Esophagus squamous epithelium (tissue), 5 donors: ENCODE measurements around the gene GPR146. TPM values are rescaled to one million over a fixed set of nuclear protein-coding genes. Genes with fewer than 3 reads are reported as not detected.

Experiments
- DNase-seq: peaks from one replicate; lab custom pipeline; 2025; lab: John Stamatoyannopoulos, UW
- H3K27ac ChIP-seq, 4 donors: fragments of 200-600 bp; sonication (generic); one replicate each; pipeline ENCODE4 v1.5.1; 2016 to 2019; ENCODE audit warnings: mild to moderate bottlenecking in 1 of 4
- H3K27me3 ChIP-seq, 4 donors: fragments of 200-600 bp; sonication (generic); 1 replicate in 3 of 4; 2 replicates in 1 of 4; pipeline versions ENCODE4 v1.5.1 to v1.6.0; 2017 to 2021; ENCODE audit warnings: antibody characterized with exemption in 1 of 4
- H3K36me3 ChIP-seq, 3 donors: fragments of 200-600 bp; sonication (generic); one replicate each; pipeline ENCODE4 v1.5.1; 2016 to 2019
- H3K4me1 ChIP-seq, 3 donors: fragments of 200-600 bp; sonication (generic); one replicate each; pipeline ENCODE4 v1.5.1; 2017 to 2019
- H3K4me3 ChIP-seq, 4 donors: fragments of 200-600 bp; sonication (generic); 1 replicate in 3 of 4; 2 replicates in 1 of 4; pipeline ENCODE4 v1.5.1; 2016 to 2019; ENCODE audit warnings: mild to moderate bottlenecking in 2 of 4, moderate library complexity in 1 of 4
- H3K9me3 ChIP-seq, 3 donors: fragments of 200-600 bp; sonication (generic); one replicate each; pipeline ENCODE4 v1.5.1; 2016 to 2019
- POLR2A ChIP-seq, 4 donors: fragments of 450-650 bp; IDR thresholded peaks; one replicate each; pipeline ENCODE4 v1.6.1; 2017; ENCODE audit warnings: antibody characterized with exemption in 4 of 4, mild to moderate bottlenecking in 4 of 4, moderate library complexity in 3 of 4
- WGBS, 2 donors: methylation state at CpG; one replicate each; pipeline ENCODE4 v1.1.5; 2018; 5-methylcytosine and 5-hydroxymethylcytosine counted together
- intact Hi-C: fragments of 100-400 bp; cut with DNase I; formaldehyde crosslinking; loops from one replicate; pipeline ENCODE4 v1.15.0; 2022
- total RNA-seq, 4 donors: library from RNA; depleted of rRNA; stranded (reverse); fragments of >200 nt; gene quantifications; one replicate each; pipeline ENCODE4 v1.1.0, GENCODE V29; 2016
- TF ChIP-seq, protein P1 (sequence below), 6 experiments: fragments of 450-650 bp in 4 of 6; fragments of 200-600 bp in 2 of 6; sonication (generic) in 2 of 6; IDR thresholded peaks; one replicate each; pipeline ENCODE4 v1.5.1; 2016 to 2019; ENCODE audit warnings: antibody characterized with exemption in 6 of 6, mild to moderate bottlenecking in 4 of 6, moderate library complexity in 4 of 6
- donor health status: DM: yes; HTN: yes; CAD: no.

GPR146 gene
- total RNA-seq, 4 donors from 2014 or later, result 1.1 to 12.8 (median 3.5) TPM

DNA sequence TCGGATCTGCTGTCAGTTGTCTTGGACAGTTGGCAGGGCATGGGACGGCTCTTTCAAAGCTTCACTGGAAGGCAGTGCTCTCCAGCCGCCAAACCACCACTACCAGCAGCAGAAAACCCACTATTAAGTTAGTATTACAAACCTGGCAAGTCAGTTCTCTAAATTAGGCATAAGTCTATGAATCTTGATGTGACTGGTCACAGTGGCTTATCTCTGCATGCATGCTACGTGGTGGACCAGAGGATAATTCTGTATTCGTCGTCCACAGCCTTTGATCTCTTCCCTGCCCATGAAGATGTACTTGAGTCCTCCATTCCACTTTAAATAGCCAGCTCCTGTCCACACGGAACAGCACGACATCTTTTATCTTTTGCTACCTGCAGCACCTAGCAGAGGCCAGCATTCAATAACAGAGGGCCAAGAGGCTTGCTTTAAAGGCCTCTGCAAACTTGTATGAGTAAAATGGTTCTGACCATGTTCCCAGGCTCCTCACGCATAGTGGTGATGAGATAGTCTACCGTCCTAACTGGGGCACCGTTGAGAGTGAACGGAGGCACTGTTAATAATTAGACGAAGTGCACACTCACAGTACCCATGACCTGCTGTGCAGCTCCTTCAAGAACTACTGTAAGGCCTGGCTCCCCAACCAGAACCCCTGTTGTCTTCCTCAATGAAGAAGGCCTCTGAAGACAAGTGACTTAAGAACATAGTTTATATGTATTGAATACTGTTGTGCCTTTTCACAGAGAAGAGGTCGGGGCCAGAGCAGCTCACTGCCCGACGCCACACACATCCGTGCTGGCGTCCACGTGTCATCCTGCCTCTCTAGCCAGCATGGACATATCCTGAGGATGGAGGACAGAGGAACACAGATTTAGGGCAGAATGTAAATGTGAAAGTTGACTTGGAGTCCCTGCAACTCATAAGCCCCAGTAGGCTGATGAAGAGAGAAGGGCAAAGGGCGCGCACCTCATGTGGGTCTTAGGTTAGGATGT is 1.0 kb downstream of the GPR146 start:
- DNase-seq, result no peak
- H3K27me3 ChIP-seq, result no peaks in the 10 kb centered on the region
- H3K9me3 ChIP-seq, result no peaks in the 10 kb centered on the region
- peaks cover 22 to 95% (median 50%) of the 10 kb centered on the region in 3 donors for H3K4me1 ChIP-seq
- WGBS, 2 donors, result 81 to 85% methylated on average over 16 to 17 of the region's 21 CpGs
- H3K4me3 ChIP-seq, result peak overlapping the region; percentile 50 to 90 (median 64)
- no peaks in the 10 kb centered on the region for H3K36me3 ChIP-seq
- no peak for TF ChIP-seq POLR2A (IDR thresholded peaks at IDR 0.05)
- TF ChIP-seq, protein P1, sequence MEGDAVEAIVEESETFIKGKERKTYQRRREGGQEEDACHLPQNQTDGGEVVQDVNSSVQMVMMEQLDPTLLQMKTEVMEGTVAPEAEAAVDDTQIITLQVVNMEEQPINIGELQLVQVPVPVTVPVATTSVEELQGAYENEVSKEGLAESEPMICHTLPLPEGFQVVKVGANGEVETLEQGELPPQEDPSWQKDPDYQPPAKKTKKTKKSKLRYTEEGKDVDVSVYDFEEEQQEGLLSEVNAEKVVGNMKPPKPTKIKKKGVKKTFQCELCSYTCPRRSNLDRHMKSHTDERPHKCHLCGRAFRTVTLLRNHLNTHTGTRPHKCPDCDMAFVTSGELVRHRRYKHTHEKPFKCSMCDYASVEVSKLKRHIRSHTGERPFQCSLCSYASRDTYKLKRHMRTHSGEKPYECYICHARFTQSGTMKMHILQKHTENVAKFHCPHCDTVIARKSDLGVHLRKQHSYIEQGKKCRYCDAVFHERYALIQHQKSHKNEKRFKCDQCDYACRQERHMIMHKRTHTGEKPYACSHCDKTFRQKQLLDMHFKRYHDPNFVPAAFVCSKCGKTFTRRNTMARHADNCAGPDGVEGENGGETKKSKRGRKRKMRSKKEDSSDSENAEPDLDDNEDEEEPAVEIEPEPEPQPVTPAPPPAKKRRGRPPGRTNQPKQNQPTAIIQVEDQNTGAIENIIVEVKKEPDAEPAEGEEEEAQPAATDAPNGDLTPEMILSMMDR (IDR thresholded peaks at IDR 0.05), result no peak
- peak overlapping the region; percentile 81 to 95 (median 88) for H3K27ac ChIP-seq
- intact Hi-C loops, result no loop called here

DNA sequence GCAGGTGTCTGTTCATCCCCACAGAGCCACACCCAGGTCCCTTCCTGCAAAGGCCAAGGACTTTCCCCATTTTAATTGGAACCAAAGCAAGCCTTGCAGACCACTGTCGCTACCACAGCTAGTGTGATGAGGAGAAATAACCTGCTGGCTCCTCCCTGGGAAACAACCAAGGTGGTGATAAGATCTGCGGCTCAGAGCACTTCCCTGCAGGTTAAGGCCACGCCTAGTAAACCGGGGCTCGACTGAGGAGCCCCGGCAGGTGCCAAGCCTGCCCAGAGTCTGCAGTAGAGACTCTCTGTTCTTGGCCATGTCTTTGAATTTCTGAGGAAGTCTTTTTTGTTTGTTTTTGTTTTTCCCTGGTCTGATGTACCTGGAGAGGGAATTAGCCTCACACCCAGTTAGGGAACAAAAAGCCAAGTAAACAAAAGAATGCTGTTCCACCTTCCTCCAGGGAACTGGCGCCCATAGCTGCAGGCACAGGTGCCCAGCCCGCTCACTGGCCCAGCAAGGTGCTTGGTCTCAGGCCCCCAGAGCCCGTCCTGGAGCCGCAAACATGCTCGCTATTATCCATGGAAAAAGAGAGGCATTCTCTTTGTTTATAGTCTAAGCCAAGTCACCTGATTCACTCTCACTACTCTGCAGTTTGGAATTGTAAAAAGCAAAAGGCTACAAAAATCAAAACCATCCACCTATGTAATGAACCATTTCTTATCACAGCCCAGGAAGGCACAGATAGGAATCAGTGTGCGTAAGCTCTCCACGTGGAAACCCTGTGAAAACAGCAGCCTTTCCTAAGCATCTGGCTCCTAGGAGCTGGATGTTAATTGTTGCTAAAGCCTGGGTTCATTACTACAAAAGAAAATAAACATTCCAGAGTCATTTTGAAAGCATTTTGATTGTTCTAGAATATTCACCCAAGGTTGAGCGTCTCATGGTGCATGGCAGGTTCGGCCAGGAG is 2.7 kb downstream of the GPR146 start:
- Histone ChIP-seq H3K27ac (peak overlapping the region in 2 of 4 donors; percentile 65 to 82), H3K9me3 (no peaks in the 10 kb centered on the region), H3K27me3 (no peaks in the 10 kb centered on the region), H3K36me3 (no peaks in the 10 kb centered on the region), H3K4me1 (peaks cover 22 to 95% (median 58%) of the 10 kb centered on the region in 3 donors), H3K4me3 (no peak overlapping the region)
- no peak for DNase-seq
- 51 to 60% methylated on average over 10 to 12 of the region's 15 CpGs for WGBS, 2 donors
- TF ChIP-seq POLR2A (IDR thresholded peaks at IDR 0.05), result no peak
- TF ChIP-seq, protein P1 (IDR thresholded peaks at IDR 0.05), result no peak
- intact Hi-C loops, result no loop called here

DNA sequence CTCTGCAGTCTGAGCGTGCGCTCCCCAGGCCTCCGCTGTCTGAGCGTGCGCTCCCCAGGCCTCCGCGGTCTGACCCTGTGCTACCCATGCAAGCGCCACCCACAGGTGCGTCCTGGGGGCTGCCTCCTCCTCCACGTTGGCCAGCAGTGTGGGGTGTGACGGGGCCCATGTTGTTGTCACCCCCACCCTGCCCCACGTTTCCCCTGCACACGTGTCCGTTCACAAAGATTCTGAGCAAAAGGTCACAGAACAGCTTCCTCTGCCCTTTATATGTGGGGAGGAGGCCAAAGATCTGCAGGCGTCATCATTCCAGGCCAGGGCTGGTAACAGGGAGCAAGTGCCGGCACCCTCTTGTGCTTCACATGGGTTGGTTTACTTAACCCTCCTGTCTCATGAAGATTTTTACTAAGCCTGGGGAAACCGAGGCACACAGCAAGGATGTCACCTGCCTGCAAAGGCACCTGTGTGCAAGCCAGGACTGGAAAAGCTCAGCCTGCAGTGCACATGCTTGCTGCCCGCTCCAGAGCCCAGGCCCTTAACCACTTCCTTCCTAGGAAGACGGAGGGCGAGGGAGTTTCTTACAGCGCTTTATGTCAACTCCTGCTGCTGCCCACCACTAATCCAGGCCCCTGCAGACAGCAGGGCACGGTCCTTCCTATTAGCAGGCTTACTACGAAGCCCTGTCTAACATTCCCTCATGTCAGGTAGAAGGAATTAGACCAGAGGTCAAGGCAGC is 4.8 kb downstream of the GPR146 start:
- Histone ChIP-seq H3K27me3 (no peaks in the 10 kb centered on the region), H3K36me3 (no peaks in the 10 kb centered on the region), H3K27ac (peak overlapping the region; percentile 26 to 90 (median 67)), H3K4me1 (peaks cover 21 to 95% (median 48%) of the 10 kb centered on the region in 3 donors), H3K9me3 (no peaks in the 10 kb centered on the region), H3K4me3 (no peak overlapping the region)
- DNase-seq, result no peak
- TF ChIP-seq, protein P1 (IDR thresholded peaks at IDR 0.05), result no peak
- TF ChIP-seq POLR2A (IDR thresholded peaks at IDR 0.05), result no peak
- intact Hi-C loops, result no loop called here
- WGBS, 2 donors, result 59 to 77% methylated on average over 15 to 16 of the region's 23 CpGs

DNA sequence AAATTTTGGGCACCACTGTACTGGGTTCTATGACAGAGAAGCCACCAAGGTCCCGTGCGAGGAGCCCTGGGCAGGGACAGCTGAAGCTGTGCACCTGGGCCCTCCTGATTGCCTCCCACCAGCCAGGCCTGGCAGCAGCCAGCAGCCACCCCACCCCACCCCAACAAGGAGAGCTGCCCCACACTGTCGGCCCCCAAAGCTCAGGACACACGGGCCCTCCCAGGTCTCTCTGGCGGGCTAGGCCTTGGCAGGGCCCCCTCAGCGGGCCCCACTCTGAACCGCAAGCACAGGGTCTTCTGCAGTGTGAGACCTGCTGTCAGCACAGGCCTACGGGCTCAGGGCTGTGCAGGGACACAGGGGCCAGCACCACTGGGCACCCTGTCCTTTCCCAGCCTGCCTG is 5.5 kb downstream of the GPR146 start:
- H3K9me3 ChIP-seq, result no peaks in the 10 kb centered on the region
- WGBS, 2 donors, result 77% methylated on average over 2 of the region's 8 CpGs; no CpG with 5 or more reads in 1 of the 2 donors
- H3K27ac ChIP-seq, result peak overlapping the region; percentile 26 to 90 (median 67)
- H3K4me1 ChIP-seq, result peaks cover 18 to 99% (median 53%) of the 10 kb centered on the region in 3 donors
- no peaks in the 10 kb centered on the region for H3K36me3 ChIP-seq
- H3K27me3 ChIP-seq, result no peaks in the 10 kb centered on the region
- no peak for TF ChIP-seq POLR2A (IDR thresholded peaks at IDR 0.05)
- TF ChIP-seq, protein P1 (IDR thresholded peaks at IDR 0.05), result no peak
- H3K4me3 ChIP-seq, result no peak overlapping the region
- DNase-seq, result no peak
- intact Hi-C loops, result no loop called here
